NCI-H1105 (cell line): ENCODE measurements around the gene ATP5PO.
A peak's percentile ranks its signal among the peaks of the same experiment; 100 is the strongest.
"Not testable (repeated sequence)": the region's sequence is repeated elsewhere in the genome, so short reads cannot be mapped to it uniquely, and the experiment has no call there.

Source experiments
- DNase-seq: peaks from one replicate; lab custom pipeline; 2025; lab: John Stamatoyannopoulos, UW

Gene ATP5PO

DNA sequence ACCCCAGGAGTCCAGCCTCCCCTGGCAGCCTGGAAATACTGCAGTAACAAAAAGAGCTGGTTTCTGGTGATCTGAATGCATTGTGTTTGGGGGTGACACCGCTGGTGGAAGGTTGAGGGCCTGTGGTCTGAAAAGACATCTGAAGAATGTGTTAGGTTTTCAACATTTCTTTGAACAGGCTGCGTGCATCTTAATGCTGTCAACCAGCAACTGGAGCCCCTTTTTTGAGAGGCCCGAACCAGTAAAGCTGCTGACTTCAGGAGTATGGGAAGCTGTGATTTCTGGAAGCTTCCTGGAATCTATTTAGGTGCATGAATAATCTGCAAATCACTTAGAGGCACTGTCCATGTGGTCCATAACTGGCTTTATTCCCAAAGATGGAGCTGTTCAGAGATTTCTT is 17.0 kb downstream of the ATP5PO start:
- DNase-seq, result no peak

DNA sequence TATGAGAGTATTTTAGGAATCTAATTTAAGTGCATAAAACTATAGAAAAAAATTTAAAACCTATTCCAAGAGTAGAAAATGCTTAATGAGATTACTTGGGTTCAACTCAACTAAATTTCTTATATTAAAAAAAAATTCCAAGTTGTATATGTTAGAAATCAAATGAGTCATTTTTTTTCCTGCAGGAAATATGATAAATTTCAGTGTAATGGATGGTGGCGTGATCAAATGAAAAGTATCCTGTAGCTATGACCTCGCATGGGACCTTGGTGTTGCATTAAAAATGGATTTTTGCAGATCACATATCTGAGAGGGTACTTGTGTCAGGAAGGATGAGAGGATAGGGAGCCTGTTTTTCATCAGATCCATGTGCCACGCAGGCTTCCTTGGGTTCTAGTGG is 17.9 kb downstream of the ATP5PO start:
- no peak for DNase-seq

DNA sequence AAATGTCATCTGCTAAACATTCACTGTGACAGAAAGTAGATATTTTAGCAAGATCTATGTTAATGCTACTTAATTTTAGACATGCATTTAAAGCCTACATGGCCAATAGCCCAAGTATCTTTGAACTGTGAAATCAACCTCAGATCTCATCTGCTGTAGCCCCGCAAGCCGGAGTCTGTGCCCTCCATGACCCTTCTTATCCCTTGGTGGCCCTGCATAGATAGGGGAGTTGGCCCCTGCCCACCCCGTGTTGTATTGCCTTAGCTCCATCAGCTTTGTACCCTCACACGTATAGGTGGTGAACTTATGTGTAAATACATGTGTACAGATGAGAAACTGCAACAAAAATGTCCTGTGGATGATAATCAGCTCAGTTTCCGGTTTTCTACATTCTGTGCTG is 18.5 kb downstream of the ATP5PO start:
- no peak for DNase-seq

DNA sequence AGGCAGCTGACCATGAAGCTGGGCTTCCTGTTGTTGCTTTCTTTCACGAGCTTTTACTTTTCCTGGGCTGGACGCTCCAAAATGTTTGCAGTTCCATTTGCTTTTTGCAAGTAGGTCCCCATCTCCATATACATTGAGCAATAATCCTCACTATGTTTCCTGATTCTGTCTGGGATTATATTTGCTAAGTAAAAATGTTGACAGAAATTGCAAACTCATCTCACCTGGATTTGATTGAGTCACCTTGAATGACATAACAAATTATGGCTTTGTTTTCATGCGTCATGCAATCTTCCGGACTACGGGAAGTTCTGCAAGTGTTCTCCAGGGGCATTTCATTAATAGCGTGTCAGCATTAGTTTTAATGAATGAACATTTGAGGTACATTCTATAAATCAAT is 18.9 kb downstream of the ATP5PO start:
- DNase-seq, result no peak

DNA sequence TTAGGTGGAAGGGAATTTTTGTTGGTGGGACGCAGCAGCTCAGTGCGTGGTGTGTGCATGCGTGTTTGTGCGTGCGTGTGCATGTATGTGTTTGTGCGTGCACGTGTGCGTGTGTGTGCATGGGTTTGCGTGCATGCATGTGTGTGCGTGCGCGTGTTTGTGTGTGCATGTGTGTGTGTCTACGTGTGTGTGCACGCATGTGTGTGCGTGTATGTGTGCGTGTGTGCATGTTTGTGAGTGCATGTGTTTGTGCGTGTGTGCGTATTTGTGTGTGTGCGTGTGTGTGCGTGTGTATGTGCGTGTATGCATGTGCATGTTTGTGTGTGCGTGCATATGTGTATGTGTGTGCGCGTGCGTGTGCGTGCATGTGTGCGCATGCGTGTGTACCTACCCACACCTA is 20.2 kb downstream of the ATP5PO start:
- DNase-seq, result no peak

DNA sequence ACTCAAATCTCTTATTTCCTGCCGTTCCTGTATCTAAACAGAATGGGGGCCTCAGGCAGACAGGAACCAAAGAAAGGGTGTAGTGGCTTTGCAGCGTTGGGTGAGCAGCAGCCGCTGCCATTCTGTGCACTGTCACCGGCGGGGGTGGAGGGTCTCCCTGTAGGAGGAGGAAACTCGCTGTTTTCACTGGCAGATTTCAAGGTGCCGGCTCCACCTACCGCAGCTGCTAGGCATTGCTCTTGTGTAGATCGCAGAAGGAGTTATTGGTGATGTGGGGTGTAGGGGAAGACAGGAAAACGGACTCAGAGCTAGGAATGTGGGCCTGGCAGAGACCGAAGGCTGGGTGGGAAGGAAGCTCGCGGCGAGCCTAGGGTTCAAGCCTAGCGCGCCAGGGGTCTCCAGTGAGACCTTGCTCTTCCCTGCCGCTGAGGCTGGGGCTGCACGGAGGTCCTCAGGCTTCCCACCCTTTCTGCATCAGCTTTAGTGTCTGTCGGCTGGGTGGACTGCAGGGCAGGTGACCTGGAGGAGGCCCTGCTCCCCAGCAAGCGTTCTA is 20.8 kb downstream of the ATP5PO start:
- peak; percentile 21 for DNase-seq

DNA sequence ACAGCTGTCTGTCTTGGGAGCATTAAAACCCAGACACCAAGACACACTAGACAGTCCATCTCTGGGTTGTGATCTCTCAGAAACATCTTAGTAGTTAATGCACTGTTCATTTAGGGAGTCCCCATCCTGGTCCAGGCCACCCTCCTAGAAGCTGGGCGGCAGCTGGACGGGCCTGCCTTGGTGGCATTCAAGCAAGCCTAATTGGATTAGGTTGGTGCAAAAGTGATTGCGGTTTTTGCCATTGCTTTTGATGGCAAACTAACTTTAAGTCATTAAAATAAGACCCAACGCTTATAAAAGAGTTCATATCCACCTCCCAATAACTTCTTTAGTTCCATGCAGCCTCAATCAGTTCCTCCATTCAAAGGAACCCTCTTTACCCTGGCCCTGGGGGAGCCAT is 21.7 kb downstream of the ATP5PO start:
- no peak for DNase-seq

DNA sequence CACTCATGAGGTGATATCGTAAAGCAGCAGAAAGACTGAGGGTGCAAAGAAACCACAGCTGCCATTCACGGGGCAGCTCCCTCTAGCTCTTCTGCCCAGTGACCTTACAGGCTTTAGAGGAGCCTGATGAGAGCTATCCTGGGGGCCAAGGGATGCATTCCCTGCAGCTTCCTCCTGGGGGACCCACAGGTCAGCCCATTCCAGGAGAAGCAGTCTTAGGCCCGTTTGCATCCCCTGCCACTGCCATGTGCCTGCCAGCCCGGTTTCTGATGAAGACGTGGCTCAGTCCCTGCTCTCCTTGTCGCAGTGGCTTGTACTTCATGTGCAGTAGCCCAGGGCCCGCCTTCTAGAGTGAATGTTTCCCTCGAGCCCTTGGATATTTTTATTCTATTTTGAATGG is 22.8 kb downstream of the ATP5PO start:
- DNase-seq, result no peak

DNA sequence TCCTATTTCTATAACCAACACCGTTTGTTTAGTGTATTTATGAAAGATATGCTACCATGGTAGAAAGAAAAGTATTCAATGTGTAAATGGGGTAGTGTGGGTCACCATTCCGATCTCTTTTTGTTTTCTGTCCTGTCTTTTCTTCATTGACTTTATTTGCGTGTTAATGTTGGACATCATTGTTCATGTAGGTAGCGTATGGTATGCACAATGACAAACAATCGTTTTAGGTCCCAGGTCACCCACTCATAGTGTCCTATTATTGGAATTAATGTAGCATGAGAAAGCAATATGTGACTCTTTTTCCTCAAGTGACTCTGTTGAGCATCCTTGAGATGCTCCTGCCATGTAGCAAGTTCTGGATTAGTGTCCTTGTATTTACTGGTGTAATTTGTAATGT is 25.4 kb downstream of the ATP5PO start:
- no peak for DNase-seq

DNA sequence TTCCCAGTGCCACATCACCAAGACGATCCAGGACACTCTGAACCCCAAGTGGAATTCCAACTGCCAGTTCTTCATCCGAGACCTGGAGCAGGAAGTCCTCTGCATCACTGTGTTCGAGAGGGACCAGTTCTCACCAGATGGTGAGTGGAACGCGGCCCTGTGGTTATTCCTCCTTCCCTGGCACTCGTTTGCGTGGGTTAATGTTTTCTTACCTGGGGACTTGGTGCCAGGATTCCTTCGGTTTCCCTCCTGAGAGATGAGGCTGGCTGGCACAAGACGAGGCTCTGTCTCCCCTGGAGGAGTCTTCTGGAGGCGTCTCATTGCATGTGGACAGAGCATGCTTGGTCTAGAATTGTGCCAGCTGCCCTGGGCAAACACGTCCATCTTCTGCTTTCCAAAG is 29.3 kb downstream of the ATP5PO start:
- no peak for DNase-seq

DNA sequence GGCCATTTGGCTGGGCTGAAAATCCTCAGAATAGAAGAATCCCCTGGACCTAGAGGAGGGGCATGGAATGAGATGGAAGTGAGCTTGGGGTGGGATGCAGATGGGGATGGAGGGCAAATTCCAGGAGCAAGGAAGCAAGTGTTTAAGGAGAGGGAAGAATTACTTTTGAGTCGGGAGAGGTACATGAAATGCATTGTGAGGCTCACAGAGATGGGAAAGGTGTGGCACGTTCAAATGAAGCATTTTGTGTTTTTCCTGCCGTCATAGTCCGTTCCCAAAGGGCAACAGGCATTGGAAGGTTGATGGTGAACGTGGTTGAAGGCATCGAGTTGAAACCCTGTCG is 30.5 kb downstream of the ATP5PO start:
- DNase-seq, result no peak

DNA sequence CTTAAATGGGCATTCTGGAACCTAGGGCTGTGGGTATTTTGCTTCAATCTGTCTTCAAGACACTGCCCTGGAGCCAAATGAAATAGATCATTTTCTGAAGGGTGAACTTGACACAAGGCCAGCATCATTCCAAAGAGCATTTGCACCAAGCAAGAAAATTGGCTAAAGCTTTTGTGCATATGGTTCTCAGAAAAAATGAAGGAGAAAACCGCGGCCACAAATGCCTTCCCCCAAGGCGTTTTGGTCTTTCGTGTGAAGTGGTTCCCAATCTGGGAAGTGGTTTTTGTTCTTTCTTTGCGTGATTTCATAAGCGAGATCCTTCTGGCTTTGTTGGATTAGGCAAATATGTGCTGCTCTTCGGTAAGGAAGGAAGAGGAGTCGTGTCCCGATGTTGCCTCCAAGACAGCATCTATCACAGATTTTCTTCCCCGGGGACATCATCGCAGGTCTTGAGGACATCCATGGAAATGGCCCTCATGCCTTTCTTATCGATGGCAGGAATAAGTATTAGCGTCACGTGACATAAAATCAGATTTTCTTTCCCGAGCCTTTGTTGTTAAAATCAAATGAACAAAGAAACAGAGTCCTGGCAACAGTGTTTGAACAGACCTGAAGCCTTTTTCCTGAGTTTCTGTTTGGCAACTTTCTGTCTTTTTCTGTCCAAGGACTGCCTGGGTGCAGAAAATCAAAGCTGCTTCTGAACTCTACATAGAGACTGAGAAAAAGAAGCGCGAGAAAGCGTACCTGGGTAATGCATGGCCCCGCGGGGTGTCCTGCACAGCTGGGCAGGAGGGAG is 31.0 kb downstream of the ATP5PO start:
- DNase-seq, result no peak

DNA sequence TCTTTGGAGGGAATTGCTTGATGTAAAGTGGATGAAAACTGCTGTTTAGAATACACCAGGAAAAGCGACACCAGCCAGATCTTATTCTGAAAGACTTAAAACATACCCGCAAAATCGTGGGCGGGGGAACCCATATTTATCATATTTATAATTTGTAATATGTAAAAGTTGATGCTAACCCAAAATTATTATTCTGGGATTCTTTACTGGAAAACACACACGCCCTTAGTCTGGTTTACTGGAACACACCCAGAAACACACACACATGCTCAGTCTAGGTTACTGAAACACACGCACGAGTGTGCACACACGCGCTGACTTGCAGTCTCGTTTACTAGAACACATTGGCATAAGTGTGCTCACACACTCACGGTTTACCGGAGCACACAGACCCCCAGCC is 32.5 kb downstream of the ATP5PO start:
- no peak for DNase-seq

DNA sequence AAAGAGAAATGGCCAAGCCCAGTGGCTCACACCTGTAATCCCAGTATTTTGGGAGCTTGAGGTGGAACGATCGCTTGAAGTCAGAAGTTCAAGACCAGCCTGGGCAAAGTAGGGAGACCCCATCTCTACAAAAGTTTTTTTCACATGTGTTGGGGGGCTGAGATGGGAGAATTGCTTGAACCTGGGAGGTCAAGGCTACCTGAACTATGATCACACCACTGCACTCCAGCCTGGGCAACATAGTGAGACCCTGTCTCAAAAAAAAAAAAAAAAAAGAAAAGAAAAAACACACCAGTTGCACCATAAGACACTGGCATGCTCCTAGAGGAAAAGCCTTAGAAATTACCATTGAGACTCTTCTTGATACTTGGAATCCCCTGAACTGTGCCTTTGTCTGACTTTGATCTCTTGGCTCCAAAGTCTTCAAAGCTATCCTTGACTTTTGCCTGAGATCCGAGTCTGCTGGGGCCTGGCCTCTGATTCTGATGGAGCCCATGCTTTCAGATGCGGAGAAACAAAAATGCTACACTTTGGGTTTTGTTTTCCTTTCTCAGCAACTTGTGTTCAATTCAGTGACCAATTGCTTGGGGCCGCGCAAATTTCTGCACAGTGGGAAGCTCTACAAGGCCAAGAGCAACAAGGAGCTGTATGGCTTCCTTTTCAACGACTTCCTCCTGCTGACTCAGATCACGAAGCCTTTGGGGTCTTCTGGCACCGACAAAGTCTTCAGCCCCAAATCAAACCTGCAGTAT is 33.7 kb downstream of the ATP5PO start:
- DNase-seq, result no peak

DNA sequence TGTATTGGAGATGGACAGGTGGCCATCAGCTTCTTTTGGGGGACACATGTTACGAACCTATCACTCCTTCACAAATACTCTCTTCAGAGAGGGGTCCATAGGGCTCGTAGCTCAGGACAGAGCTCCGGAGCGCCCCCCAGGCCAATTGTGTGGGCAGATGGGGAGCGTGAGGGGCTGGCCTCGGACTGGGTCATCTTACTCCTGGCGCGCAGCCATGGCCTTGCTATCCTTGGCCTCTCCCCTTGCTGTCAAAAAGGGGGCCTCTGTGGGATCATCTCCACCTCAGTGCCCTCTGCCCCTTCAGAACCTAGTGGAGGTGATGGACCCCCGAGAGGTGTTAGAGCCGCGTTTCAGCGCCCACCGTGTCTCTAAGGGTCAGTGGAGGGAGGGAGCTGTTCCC is 35.0 kb downstream of the ATP5PO start:
- DNase-seq, result no peak

DNA sequence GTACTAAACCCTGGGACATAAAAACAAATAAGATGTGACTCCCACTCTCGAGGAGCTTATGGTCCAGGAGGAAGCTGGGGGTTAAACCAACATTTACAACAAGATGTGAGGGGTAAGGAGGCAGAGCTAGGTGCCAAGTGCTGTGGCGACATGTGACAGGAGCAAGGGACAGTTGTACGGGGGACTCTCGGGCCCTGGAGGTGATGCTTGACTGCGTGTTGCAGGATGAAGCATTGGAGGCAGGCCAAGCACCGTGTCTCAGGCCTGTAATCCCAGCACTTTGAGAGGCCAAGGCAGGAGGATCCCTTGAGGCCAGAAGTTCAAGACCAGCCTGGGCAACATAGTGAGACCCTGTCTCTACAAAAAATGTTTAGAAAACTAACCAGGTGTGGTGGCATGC is 36.8 kb downstream of the ATP5PO start:
- no peak for DNase-seq

DNA sequence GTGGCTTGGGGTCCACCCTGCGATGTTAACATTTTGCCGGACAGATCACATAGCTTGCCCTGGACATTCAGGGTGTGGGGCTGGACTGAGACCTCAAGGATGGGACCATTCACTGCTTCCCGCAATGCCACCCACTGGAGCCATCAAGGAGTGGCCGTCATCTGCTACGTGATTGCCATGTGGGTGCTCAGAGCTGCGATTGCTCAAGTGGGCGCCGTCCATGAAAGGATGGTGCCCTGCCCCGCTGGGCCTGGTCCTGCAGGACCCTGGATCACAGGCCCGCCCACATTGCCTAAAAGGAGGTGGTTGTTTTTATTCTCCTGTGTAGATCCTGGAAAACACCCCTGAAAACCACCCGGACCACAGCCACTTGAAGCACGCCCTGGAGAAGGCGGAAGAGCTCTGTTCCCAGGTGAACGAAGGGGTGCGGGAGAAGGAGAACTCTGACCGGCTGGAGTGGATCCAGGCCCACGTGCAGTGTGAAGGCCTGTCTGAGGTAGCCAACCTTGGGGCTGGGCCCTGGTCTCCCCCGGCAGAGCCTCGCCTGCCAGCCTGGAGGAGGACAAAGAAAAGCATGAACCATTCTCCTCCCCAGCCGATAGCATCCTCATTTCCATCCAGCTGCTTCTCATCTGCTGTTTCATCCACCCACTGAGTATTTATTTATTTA is 40.4 kb downstream of the ATP5PO start:
- no peak for DNase-seq

DNA sequence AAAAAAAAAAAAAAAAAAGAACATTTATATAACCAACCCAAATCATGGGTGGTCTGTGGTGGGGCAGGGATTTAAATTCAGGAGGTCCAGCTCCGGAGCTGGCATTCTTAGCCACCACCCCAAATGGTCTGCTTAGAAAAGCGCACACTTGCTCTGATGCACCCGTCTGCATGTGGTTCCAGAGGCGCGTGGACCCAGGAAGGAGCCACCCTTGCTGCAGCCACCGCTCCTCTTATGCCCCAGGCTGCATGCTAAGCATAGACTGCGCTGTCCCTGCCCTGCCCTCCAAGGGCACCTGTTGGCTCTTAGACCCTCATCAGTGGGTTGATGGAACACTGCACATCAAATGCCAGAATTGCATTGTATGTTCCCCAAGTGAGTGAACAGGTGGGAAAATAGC is 41.4 kb downstream of the ATP5PO start:
- no peak for DNase-seq

DNA sequence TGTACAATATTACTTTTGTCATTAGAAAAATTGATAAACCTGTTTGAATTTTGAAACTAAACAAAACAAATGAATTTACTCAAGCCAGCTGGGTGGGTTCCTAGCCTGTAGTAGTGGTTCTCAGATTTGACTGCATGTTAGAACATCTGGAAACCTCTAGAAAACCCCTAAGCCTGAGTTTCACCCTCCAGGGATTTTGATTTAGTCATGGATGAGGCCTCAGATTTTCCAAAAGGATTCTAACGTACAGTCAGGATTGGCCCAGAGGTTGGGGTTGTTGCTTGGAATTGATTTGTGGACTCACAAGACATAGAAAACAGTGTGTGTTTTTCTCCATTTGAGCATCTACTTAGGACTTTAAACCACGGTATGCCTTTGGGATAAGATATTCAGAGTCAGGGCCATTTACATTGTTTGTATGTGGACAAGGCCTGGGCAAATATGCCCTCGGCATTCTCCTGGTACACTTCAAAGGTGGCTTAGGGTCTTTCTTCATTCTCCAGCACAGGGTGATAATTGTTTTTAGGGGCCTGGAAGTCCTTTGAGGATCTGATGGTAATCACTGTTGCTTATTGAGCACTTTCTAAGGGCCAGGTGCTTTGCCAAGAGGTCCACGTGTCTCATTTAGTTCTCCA is 42.6 kb downstream of the ATP5PO start:
- DNase-seq, result no peak

DNA sequence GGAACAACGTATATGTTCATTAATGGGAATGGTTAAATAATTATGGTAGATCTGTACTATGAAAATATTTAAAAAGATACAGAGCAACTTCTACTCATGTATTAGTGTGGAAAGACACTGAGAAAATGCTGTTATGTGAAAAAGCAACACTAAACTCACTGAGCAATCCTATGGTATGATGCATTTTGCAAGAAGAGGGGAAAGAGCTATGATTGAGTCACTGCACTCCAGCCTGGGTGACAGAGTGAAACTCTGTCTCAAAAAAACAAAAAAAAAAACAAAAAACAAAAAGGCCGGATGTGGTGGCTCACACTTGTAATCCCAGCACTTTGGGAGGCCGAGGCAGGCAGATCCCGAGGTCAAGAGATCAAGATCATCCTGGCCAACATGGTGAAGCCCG is 44.4 kb downstream of the ATP5PO start:
- no peak for DNase-seq

DNA sequence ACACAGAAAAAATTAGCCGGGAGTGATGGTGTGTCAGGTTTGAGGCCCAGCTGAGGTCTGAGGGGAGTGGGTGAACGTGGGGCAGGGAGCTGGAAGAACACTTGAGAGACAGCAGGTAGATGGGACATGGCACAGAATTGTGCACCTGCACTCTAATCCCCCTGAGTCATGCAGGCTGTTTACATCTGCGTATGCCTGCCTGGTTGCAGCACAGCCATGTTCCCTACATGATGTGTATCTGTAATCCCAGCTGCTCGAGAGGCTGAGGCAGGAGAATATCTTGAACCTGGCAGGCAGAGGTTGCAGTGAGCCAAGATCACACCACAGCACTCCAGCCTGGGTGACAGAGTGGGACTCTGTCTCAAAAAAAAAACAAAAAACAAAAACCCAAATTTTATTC is 44.8 kb downstream of the ATP5PO start:
- DNase-seq, result no peak

DNA sequence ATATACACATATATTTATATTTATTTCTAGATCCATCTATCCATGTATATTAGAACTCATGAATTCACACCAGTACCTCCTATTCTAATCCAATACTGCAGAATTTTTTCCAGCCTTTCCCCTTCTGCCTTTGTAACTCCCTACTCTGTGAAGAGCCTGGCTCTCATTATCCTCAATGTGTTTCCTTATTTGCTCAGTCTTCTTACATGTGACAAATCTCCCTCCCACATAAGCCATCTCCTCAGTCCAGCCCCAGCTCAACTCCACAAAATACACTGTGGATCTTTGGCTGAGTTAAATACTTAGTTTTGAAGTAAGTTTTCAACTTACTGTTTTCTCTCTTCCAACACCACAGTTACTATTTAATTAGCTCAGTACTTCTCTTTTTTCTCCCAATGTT is 45.7 kb downstream of the ATP5PO start:
- no peak for DNase-seq

DNA sequence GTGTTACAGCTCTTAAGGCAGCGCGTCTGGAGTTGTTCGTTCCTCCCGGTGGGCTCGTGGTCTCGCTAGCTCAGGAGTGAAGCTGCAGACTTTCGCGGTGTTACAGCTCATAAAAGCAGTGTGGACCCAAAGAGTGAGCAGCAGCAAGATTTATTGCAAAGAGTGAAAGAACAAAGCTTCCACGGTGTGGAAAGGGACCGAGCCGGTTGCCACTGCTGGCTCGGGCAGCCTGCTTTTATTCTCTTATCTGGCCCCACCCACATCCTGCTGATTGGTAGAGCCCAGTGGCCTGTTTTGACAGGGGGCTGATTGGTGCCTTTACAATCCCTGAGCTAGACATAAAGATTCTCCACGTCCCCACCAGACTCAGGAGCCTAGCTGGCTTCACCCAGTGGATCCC is 47.7 kb downstream of the ATP5PO start:
- DNase-seq, result not testable (repeated sequence)
